ENCODE results near the gene CDC42EP5. TPM values are rescaled to one million over a fixed set of nuclear protein-coding genes. Genes with fewer than 3 reads are reported as not detected.

The CDC42EP5 gene
- total RNA-seq, 2 experiments from 2014 or later: 0.61 TPM; not detected in 1

GRCh38 chr19:54464044-54464629, 9.0 kb downstream of the CDC42EP5 start:
- Mint-ChIP-seq H3K4me1 (peaks cover 22% of the 10 kb centered on the region), H3K9me3 (ENCODE audit: low read depth) (no peaks in the 10 kb centered on the region), H3K27me3 (peaks cover 15% of the 10 kb centered on the region), H3K4me3 (peak overlapping the region; percentile 76), H3K36me3 (peaks cover 15% of the 10 kb centered on the region), H3K27ac (peak overlapping the region; percentile 87)
- CTCF ChIA-PET: interaction anchor here (0.8 to 1.5 kb wide), 5 partner anchors 14 to 304 kb away, joined by 3 to 8 read pairs (median 4); partner anchors contain the start of gene LENG8
- DNase-seq (peak; percentile 97), ATAC-seq (peak; percentile 65)

- peaks cover 22% of the 10 kb centered on the region for H3K4me1 Mint-ChIP-seq
- peak within 1 kb of the TSS; percentile 76 for H3K4me3 Mint-ChIP-seq
- DNase-seq (peak; percentile 99), ATAC-seq (peak; percentile 73)
- H3K27me3 Mint-ChIP-seq: peaks cover 10% of the 10 kb centered on the region
- CTCF ChIA-PET: interaction anchor here (0.8 to 1.5 kb wide), 4 partner anchors 15 to 303 kb away, joined by 3 to 8 read pairs (median 4); partner anchors contain the start of gene LENG8
- H3K9me3 Mint-ChIP-seq (ENCODE audit: low read depth): no peaks in the 10 kb centered on the region
- H3K27ac Mint-ChIP-seq: peak within 1 kb of the TSS; percentile 87
- peaks cover 20% of the 10 kb centered on the region for H3K36me3 Mint-ChIP-seq
Observed at GRCh38 chr19:54463531-54464043, 9.5 kb downstream of the CDC42EP5 start, which contains the start of gene LENG9. TSS of gene LENG9 (minus strand) at chr19:54463778. CDS start at chr19:54463526, 252 bp downstream.

- DNase-seq (peak; percentile 80), ATAC-seq (peak; percentile 21)
- H3K4me1 Mint-ChIP-seq: peaks cover 22% of the 10 kb centered on the region
- H3K4me3 Mint-ChIP-seq: peak overlapping the region; percentile 76
- CTCF ChIA-PET: interaction anchor here (0.8 to 1.9 kb wide), 6 partner anchors 13 to 303 kb away, joined by 3 to 8 read pairs (median 4); partner anchors contain the start of gene LENG8
- H3K27me3 Mint-ChIP-seq: peaks cover 4% of the 10 kb centered on the region
- H3K9me3 Mint-ChIP-seq (ENCODE audit: low read depth): no peaks in the 10 kb centered on the region
- peaks cover 27% of the 10 kb centered on the region for H3K36me3 Mint-ChIP-seq
- H3K27ac Mint-ChIP-seq: peak overlapping the region; percentile 87
Observed at GRCh38 chr19:54462655-54463530, 10.2 kb downstream of the CDC42EP5 start.

- CTCF ChIA-PET: interaction anchor here (1.1 to 1.9 kb wide), 2 partner anchors 12 to 13 kb away, joined by 4 to 5 read pairs; partner anchors contain the start of gene LENG8
- H3K4me1 Mint-ChIP-seq: peaks cover 22% of the 10 kb centered on the region
- H3K9me3 Mint-ChIP-seq (ENCODE audit: low read depth): no peaks in the 10 kb centered on the region
- DNase-seq (no peak), ATAC-seq (no peak)
- H3K27me3 Mint-ChIP-seq: peaks cover 4% of the 10 kb centered on the region
- H3K4me3 Mint-ChIP-seq: peak overlapping the region; percentile 67
- H3K27ac Mint-ChIP-seq: peak overlapping the region; percentile 83
- H3K36me3 Mint-ChIP-seq: peaks cover 30% of the 10 kb centered on the region
Observed at GRCh38 chr19:54462047-54462654, 10.9 kb downstream of the CDC42EP5 start.

GRCh38 chr19:54461613-54462012, 11.5 kb downstream of the CDC42EP5 start:
- DNase-seq (no peak), ATAC-seq (no peak)
- Mint-ChIP-seq H3K9me3 (ENCODE audit: low read depth) (no peaks in the 10 kb centered on the region), H3K4me1 (peaks cover 22% of the 10 kb centered on the region), H3K36me3 (peaks cover 30% of the 10 kb centered on the region), H3K27me3 (peaks cover 4% of the 10 kb centered on the region), H3K27ac (peak overlapping the region; percentile 83), H3K4me3 (peak overlapping the region; percentile 67)
- CTCF ChIA-PET: interaction anchor here (1.1 to 1.9 kb wide), 2 partner anchors 11 to 13 kb away, joined by 4 to 5 read pairs; partner anchors contain the start of gene LENG8

GRCh38 chr19:54461210-54461609, 11.9 kb downstream of the CDC42EP5 start:
- CTCF ChIA-PET: interaction anchor here (1.9 kb wide), 1 partner anchor 12 kb away, joined by 5 read pairs; the partner anchor contains the start of gene LENG8
- no peaks in the 10 kb centered on the region for H3K9me3 Mint-ChIP-seq (ENCODE audit: low read depth)
- H3K36me3 Mint-ChIP-seq: peaks cover 31% of the 10 kb centered on the region

GRCh38 chr19:54460230-54461005, 12.7 kb downstream of the CDC42EP5 start:
- peaks cover 36% of the 10 kb centered on the region for H3K36me3 Mint-ChIP-seq
- H3K27me3 Mint-ChIP-seq: no peaks in the 10 kb centered on the region
- H3K27ac Mint-ChIP-seq: no peak overlapping the region
- CTCF ChIA-PET: interaction anchor here (1.1 to 1.9 kb wide), 3 partner anchors 11 to 21 kb away, joined by 4 to 5 read pairs (median 5); partner anchors contain the start of gene LENG8
- ATAC-seq (no peak), DNase-seq (no peak)
- H3K9me3 Mint-ChIP-seq (ENCODE audit: low read depth): no peaks in the 10 kb centered on the region
- no peak overlapping the region for H3K4me3 Mint-ChIP-seq
- H3K4me1 Mint-ChIP-seq: peaks cover 22% of the 10 kb centered on the region

More at GRCh38 chr19:54461210-54461609, 11.9 kb downstream of the CDC42EP5 start:
- ATAC-seq (no peak), DNase-seq (no peak)
- H3K4me3 Mint-ChIP-seq: no peak overlapping the region
- peaks cover 4% of the 10 kb centered on the region for H3K27me3 Mint-ChIP-seq
- peaks cover 22% of the 10 kb centered on the region for H3K4me1 Mint-ChIP-seq
- H3K27ac Mint-ChIP-seq: peak overlapping the region; percentile 83

- DNase-seq (no peak), ATAC-seq (no peak)
- CTCF ChIA-PET: interaction anchor here (1.1 to 1.9 kb wide), 2 partner anchors 11 to 22 kb away, joined by 4 to 5 read pairs; partner anchors contain the start of gene LENG8
- H3K9me3 Mint-ChIP-seq (ENCODE audit: low read depth): no peaks in the 10 kb centered on the region
- H3K4me3 Mint-ChIP-seq: no peak overlapping the region
- H3K4me1 Mint-ChIP-seq: peaks cover 22% of the 10 kb centered on the region
- no peaks in the 10 kb centered on the region for H3K27me3 Mint-ChIP-seq
- peaks cover 43% of the 10 kb centered on the region for H3K36me3 Mint-ChIP-seq
- no peak overlapping the region for H3K27ac Mint-ChIP-seq
Observed at GRCh38 chr19:54459282-54460229, 13.5 kb downstream of the CDC42EP5 start.

GRCh38 chr19:54458648-54459281, 14.3 kb downstream of the CDC42EP5 start:
- Mint-ChIP-seq H3K27me3 (no peaks in the 10 kb centered on the region), H3K36me3 (peaks cover 48% of the 10 kb centered on the region), H3K9me3 (ENCODE audit: low read depth) (no peaks in the 10 kb centered on the region), H3K4me3 (no peak overlapping the region), H3K4me1 (peaks cover 18% of the 10 kb centered on the region), H3K27ac (no peak overlapping the region)
- DNase-seq: no peak
- no peak for ATAC-seq
- CTCF ChIA-PET: interaction anchor here (1.1 to 1.9 kb wide), 2 partner anchors 10 to 23 kb away, joined by 4 to 5 read pairs; partner anchors contain the start of gene LENG8

GRCh38 chr19:54457773-54458647, 15.1 kb downstream of the CDC42EP5 start:
- CTCF ChIA-PET: no interaction called here
- H3K4me3 Mint-ChIP-seq: no peak overlapping the region
- H3K27me3 Mint-ChIP-seq: no peaks in the 10 kb centered on the region
- no peak for ATAC-seq
- no peaks in the 10 kb centered on the region for H3K9me3 Mint-ChIP-seq (ENCODE audit: low read depth)
- peaks cover 21% of the 10 kb centered on the region for H3K4me1 Mint-ChIP-seq
- no peak overlapping the region for H3K27ac Mint-ChIP-seq
- peaks cover 54% of the 10 kb centered on the region for H3K36me3 Mint-ChIP-seq
- no peak for DNase-seq

All from activated CD8-positive, alpha-beta memory T cell treated with anti-CD3 and anti-CD28 coated beads, Interleukin-2, amount 10 ng/mL, durations not matched to agents 7 days and 5 days (primary cell).